ENCODE results near the gene PELI1.

The PELI1 gene

DNA sequence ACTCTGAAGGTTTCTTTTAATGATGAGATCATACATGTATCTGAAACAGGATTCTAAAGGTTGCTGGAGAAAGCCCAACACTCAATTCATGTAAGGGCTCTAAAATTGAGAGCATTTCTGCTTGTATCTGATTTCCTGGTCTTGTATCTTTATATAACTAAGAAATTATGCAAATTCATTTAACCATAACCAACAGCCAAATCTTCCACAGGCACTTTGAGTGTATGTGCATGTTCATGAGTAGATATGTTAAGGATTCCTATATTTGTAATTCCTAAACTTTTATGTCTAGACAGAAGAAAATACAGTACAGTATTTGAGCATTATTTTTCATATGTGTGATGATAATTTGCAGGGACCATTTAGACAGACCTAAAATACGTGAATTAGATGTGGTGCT lies 20.4 kb upstream of the PELI1 start:
- no peak overlapping the region for H3K4me3 ChIP-seq (ENCODE audit: low read length)
- DNase-seq (ENCODE audit: low read depth, low spot score): no peak

DNA sequence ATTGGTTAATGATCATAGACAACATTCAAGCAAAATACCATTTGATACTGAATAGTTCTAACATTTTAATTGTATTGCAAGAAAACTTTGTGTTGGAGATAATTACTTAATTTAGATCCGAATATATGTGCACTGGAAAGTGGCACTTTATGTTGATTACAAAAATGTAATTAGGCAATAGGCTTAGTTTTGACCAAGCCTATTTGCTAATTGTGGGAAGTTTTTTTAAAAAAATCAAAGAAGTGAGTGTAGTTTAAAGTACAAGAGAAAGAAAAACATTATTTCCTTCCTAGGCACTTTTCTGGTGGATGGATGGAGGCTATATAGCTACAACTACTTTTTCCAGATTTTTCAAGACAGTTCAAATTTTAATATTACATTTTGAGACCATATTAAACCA lies 18.3 kb upstream of the PELI1 start:
- no peak for DNase-seq (ENCODE audit: low read depth, low spot score)
- H3K4me3 ChIP-seq (ENCODE audit: low read length): no peak overlapping the region

DNA sequence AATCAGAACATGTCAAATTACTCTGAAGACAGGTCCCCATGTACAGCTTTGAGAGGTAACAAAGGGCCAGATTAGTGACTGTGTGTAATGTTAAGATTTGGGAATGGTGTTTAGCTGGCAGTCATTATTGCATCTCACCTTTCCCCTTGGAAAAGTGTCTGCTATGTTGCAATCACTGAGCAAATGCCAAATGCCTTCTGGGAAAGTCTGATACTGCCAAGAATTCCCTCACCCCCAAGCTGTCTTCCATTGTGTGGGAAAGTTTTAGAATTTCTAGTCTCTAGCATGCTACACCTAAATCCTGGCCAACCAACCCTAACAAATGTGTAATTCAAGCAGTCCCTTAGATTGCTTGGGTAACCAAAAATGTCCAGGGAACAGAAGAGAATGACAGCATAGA lies 13.6 kb upstream of the PELI1 start:
- DNase-seq (ENCODE audit: low read depth, low spot score): no peak

DNA sequence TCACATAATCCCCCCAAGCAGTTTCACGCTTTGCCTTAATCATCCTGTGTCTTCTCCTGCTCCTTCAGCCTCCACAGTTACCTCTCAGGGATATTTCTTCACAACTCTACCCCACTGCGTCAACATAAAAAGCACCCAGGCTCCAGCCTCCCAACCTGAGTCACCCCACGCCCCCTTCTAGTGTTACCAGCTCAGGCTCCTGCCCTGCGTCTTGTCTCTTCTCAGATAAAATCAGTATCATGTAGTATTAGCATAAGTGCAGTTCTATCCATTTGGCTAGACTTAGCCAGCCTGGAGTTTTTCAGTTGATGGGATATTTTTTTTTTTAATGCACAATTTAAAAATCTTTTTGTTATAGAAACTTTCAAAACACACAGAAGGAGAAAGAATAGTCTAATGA lies 9.6 kb upstream of the PELI1 start:
- DNase-seq (ENCODE audit: low read depth, low spot score): no peak
- H3K4me3 ChIP-seq (ENCODE audit: low read length): no peak overlapping the region

More for the DNA sequence above, 13.6 kb upstream of the PELI1 start:
- no peak overlapping the region for H3K4me3 ChIP-seq (ENCODE audit: low read length)

DNA sequence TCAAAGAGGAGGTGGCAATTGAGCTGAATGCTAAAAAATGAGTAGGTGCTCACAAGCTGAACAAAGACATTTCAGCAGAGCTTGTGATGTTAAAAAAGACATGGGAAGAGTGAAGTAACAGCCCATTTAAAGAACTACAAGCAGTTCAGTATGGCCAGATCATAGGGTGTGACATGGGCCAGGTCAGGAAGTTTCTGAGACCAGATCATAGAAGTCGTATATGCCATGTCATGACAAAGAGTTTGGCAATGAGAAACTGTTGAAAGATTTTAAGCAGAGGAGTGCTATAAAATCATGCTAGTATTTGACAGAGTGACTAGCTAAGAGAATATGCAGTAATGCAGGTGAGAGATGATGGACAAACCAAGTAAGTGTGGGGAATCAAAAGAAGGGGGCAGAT lies 7.3 kb upstream of the PELI1 start:
- H3K4me3 ChIP-seq (ENCODE audit: low read length): no peak overlapping the region
- DNase-seq (ENCODE audit: low read depth, low spot score): no peak

DNA sequence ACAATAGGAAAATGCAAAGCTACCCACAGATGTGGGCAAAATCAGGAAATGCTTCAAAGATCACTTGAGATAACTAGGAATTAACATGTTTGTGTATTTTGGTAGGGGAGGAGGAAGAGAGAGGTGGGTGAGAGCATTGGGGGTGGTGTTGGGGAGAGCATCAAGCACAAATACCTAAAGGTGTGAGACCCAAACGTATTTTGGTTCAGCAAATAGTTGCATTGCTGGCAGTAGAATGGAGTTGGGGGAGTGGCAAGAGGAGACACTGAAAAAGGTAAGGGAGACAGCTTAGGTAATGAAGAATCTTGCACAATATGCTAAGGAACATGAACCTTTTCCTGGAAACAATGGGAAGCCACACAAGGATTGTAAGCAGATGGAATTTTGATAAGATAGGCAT lies 1.5 kb upstream of the PELI1 start:
- DNase-seq (ENCODE audit: low read depth, low spot score): no peak
- no peak overlapping the region for H3K4me3 ChIP-seq (ENCODE audit: low read length)

DNA sequence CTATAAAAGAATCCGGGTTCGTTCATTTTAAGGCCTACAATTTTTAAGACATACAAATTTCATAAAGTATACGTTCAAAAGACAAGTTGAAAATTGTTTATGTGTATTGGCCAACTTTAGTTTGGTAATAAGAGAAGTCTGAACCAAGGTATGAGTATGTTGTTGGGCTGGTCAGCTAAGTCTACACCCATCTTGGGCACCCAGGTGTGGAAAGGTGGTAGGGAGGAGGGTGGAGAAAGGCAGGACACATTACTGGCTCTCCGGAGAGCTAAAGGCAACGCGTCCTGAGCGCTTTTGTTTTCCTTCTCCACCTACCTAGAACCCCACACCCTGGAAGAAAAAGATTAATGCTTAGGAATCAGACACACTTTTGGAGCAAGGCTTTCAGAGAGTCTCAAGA lies 899 bp upstream of the PELI1 start:
- H3K4me3 ChIP-seq (ENCODE audit: low read length): no peak overlapping the region
- no peak for DNase-seq (ENCODE audit: low read depth, low spot score)

DNA sequence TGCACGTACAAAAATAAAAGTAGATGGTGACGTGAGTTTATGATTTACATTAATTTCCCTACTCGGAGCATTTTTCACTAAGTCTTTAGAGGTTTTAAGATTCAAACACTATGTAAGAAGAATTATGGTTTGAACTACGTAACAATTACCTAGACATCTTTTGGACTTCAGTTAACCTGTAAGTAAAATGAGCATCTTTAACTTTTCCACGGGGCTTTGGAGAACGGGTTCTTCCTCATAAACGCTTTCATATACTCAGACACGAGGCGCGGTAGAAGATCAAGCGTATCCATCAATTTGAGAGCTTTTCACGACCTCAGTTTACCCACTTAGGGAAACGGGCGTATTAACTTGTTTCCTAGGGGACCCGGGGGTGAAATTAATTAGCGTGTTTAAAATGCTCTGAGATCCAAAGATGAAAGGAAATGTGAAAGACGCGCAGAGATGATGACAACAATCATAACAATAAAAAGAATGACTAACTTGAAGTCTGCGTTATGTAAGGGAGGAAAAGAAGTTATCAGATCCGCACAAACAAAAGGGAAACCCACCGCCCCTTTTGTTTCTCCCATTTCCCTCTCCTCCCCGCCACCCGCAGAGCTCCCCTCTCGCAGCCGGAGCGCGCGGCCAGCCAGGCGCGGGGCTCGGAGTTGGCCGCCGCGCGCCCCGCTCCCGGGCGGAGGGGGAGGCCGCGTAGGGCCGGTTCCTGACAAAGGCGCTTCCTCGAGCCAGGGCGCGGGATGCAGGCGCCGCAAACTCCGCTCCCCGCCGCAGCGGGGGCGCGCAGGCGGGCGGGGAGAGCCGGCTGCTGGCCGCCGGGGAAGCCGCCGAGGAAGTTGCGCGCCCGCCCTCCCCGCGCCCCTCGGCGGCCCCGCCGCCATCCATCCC lies 807 bp downstream of the PELI1 start:
- DNase-seq (ENCODE audit: low read depth, low spot score): no peak
- peak overlapping the region; percentile 68 for H3K4me3 ChIP-seq (ENCODE audit: low read length)

DNA sequence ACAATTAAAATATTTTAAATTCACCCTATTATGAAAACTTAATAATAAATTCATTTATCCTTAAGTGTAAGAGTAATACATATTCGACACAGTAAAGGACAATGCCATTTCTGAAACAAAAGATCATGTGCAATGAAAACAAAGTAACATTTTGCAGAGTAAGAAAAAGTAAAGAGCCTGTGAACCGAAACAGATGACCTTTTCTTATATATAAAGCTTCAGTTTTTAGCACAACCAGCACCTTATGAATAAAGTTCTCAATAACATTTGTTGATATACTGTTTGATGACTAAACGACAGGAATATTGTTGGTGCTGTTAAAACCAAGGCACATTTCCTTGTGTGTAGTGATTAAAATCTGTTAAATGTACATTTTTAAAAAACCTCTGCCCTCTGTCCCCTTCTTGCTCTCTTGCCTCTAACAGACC lies 1.5 kb downstream of the PELI1 start:
- no peak for DNase-seq (ENCODE audit: low read depth, low spot score)
- H3K4me3 ChIP-seq (ENCODE audit: low read length): peak overlapping the region; percentile 68

DNA sequence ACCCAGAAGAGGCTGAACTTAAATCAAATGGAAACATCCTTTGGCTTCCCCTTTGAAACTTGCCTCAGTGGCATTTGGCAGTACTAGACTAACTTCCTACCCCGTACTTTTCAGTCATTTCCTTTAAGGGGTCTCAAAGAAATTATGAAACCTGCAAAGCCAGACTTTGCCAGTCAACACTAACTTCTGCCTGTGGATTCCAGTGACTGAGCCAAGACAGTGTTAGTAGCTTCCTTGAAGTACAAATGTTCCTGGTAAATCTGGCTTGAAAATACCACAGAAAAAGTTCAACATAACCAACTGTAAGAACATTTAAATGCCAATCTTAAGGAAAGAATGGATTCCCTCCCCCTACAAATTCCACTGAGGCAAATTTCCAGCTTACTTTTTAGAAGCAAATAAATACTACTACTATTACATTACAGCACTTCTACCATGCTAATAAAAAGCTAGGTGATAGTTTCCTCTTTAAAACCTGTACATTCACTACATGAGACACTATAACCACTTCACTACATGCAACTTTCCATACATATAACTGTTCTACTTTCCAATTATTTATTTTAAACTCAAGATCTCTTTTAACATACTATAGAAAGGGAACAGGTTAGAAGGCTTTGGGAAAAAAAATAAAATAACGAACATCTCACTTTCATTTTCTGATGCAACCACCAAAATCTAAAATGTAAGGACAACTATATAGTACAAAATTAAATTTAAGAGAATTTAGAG lies 2.4 kb downstream of the PELI1 start:
- H3K4me3 ChIP-seq (ENCODE audit: low read length): peak overlapping the region; percentile 3; the same call in 1 of the 2 replicates
- peak; percentile 45 for DNase-seq (ENCODE audit: low read depth, low spot score)

DNA sequence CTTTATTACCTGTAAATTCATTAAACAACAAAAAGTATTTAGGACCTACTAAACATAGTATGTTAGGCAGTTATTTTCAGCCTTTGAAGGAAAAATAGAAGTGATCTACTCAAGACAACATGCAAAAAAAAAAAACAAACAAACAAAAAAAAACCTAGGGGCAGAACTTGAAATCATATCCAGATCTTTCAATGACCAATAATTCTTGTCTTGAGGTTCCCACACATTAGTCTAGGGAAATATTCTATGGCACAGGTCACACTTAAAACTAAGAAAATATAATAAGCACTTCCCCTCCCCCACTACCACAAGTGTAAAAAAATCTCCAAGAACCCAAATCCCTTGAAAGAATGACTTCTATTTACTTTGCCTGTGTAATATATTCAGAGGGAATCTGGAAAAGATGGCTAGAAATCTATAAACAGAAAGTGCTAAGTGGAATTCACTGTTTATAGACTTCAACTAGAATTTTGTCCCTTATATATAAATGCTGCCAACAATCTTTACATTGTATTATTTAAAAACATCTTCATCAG lies 3.5 kb downstream of the PELI1 start:
- no peak for DNase-seq (ENCODE audit: low read depth, low spot score)
- H3K4me3 ChIP-seq (ENCODE audit: low read length): no peak overlapping the region

DNA sequence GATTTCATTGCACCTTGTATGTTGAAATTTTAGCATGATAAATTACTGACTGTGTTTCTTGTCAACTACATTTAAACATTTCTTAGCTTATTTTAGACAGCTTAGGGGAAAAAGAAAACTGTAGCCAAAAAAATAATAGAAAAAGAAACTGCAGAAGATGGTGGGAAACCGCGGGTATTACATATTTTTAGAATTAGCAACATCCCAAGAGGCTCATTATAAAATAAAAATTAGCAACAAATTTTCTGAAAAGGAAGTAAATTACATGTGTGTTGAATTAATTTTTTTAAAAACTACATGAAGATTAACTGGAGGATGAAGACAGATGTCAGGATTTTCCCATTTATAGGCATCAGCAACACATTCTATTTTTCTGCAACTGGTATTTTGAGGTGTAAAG lies 4.3 kb downstream of the PELI1 start:
- no peak for DNase-seq (ENCODE audit: low read depth, low spot score)
- H3K4me3 ChIP-seq (ENCODE audit: low read length): no peak overlapping the region

DNA sequence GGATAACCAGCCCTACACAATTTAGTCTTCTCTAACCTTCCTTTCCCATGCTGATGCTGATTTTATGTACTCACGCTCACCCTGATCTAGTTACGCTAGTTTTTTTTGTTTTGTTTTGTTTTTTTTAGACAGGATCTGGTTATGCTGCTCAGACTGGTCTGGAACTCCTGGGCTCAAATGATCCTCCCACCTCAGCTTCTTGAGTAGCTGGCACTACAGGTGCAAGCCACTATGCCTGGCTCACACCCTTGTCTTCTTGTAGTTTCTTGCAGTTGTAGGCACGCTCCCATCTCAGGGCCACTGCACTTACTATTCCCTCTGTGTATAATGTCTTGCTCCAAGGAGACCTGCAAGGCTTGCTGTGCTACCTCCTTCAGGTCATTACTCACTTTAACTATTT lies 6.2 kb downstream of the PELI1 start:
- no peak overlapping the region for H3K4me3 ChIP-seq (ENCODE audit: low read length)
- DNase-seq (ENCODE audit: low read depth, low spot score): no peak

DNA sequence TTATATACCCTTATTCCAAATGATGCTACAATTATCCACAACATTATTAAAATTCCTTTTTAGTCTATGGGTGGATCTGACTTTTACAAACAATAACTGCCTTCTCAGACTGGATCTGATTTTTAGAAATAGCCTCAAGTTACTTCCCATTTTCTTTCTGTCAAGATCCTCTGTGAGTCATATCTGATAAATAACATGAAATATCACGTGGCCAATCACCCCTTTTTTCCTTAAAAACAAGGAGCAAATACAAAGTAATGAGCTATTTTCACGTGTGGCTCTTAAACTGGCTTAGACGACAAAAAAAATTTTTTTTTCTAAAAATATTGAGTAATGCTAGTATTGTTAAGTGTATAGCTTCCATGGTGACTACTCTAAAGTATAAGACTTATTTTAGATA lies 6.7 kb downstream of the PELI1 start:
- no peak for DNase-seq (ENCODE audit: low read depth, low spot score)

DNA sequence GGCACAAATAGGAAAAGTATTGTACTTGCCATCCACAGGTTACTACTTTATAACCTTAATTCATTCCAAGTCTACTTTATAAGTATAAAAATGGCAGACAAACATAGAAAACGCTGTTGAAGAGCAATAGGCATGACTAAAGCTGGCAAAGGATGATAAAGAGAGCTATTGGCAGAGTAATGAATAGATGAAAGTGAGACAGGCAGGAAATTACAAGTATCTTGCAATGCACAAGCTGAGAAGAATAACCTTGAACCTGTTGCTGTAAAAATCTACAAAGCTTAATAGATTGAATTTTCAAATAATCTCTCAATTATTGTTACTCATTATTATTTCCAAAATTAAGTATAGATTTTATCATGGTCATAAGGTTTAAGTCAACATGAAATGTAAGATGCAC lies 8.8 kb downstream of the PELI1 start:
- no peak overlapping the region for H3K4me3 ChIP-seq (ENCODE audit: low read length)
- no peak for DNase-seq (ENCODE audit: low read depth, low spot score)

More for the DNA sequence above, 6.7 kb downstream of the PELI1 start:
- H3K4me3 ChIP-seq (ENCODE audit: low read length): no peak overlapping the region

DNA sequence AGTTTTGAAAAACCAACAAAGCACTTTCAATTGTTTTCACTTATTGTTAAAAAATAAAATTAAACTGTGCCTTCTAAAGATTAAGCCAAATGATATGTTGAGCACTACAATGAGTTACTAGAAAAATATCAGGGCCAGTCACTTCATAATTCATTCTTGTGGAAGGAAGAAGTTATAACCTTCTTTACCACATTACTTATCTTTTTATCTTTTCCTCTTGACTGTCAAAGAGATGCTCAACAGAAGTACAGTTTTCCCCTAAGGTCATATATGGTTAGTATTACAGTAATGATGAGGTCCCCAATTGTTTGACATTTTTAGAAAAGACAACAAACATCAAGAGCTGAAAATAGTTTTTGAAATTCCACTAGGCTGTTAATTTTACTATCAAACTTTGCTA lies 9.4 kb downstream of the PELI1 start:
- no peak overlapping the region for H3K4me3 ChIP-seq (ENCODE audit: low read length)
- no peak for DNase-seq (ENCODE audit: low read depth, low spot score)

DNA sequence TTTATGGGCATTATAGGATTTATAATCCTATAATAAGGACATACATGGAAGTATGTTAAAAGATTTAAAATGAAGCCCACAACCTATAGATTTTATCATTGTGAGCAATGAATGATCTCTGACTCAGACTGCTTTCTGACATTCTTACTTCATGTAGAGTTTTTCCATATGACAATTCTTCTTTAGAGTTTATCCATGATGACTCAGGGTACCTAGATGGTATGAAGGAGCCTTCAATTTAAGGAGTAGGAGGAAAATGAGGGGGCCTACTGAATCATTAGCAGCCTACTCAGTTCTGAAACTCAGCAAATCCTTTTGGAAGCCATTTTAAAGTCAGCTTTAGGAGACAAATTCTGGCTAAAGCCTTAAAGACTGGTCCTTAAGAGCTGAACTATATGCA lies 10.4 kb downstream of the PELI1 start:
- no peak for DNase-seq (ENCODE audit: low read depth, low spot score)
- no peak overlapping the region for H3K4me3 ChIP-seq (ENCODE audit: low read length)

DNA sequence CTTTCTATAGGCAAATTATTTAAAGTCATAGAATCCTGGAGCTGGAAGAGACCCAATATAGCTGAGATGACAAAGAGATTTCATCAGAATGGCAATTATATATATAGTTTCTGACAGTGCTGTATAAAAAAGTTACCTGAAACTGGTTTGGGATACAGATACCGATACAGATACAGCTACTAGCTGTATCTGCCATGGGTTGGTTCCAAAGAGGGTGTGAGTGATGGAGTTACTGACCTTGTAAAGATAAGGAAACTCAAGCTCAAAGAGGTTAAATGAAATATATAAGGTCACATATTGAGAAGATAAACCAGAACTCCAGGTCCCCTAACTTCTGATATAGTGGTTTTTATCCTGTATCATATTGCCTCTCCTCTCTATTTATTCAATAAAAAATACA lies 10.9 kb downstream of the PELI1 start:
- H3K4me3 ChIP-seq (ENCODE audit: low read length): no peak overlapping the region
- DNase-seq (ENCODE audit: low read depth, low spot score): no peak

DNA sequence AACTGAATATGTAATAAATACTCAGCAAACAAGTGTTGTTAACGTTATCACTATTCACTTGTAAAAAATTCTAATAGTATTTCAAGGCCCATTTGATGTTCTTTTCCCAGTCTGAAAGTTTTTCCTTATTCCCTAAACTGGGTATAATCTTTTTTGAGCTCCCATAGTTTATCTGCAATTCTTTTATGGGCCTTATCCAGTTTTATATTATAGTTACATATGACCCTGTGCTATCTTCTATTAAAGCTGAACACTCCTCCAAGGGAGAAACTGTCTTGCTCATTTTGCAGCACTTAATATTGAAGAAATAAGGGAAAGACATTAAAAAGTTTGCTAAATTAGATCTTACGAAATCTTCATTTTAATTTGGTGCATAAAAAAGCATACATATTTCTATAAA lies 13.9 kb downstream of the PELI1 start:
- H3K4me3 ChIP-seq (ENCODE audit: low read length): no peak overlapping the region
- no peak for DNase-seq (ENCODE audit: low read depth, low spot score)

DNA sequence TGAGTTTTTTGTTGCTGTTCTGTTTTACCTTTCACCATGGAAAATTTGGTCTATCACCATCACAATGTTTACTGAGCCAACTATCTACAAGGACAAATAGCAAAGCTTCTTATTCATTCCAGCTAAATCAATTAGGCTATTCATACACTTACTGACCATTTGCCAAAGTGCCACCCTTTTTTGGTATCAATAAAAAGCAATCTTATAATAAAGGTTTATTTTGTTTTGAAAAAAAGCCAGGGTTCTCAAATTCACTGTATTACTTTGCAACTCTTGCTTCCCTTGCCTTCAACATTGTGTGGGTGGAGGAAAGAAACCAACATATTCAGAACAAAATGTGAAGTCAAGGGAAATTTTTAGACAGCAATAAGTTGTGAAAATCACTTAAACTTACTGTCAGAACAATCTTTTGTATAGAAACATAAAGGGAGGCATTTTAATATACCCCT lies 15.3 kb downstream of the PELI1 start:
- no peak for DNase-seq (ENCODE audit: low read depth, low spot score)
- no peak overlapping the region for H3K4me3 ChIP-seq (ENCODE audit: low read length)

Measured in Jurkat, Clone E6-1 (cell line).